Heart left ventricle (tissue), 16 donors: ENCODE results near the gene MANBA. TPM values are rescaled to one million over a fixed set of nuclear protein-coding genes. Genes with fewer than 3 reads are reported as not detected.
"Not testable (repeated sequence)": the region's sequence is repeated elsewhere in the genome, so short reads cannot be mapped to it uniquely, and the experiment has no call there.

Experiments
- ATAC-seq, 4 donors: fragments of 200-7000 bp; cut with Tn5 transposase; one replicate each; pipeline ENCODE4 v1.9.1; 2020 to 2022; ENCODE audit warnings: moderate library complexity in 4 of 4, mild to moderate bottlenecking in 3 of 4, moderate number of reproducible peaks in 1 of 4
- DNase-seq, 5 donors: peaks; one replicate each; pipeline ENCODE4 v3.0.0-alpha.2; 2020
- H3K27ac ChIP-seq, 12 donors: fragments of 200-600 bp; sonication (generic) in 4 of 12; one replicate each; pipeline versions ENCODE4 v1.5.0 to v1.8.0; 2016 to 2022; ENCODE audit warnings: mild to moderate bottlenecking in 2 of 12
- H3K27me3 ChIP-seq, 9 donors: fragments of 200-600 bp; sonication (generic) in 2 of 9; one replicate each; pipeline versions ENCODE4 v1.5.1 to v1.8.0; 2016 to 2022; ENCODE audit warnings: mild to moderate bottlenecking in 3 of 9
- H3K36me3 ChIP-seq, 9 donors: fragments of 200-600 bp; sonication (generic) in 2 of 9; one replicate each; pipeline versions ENCODE4 v1.5.0 to v1.8.0; 2018 to 2022; ENCODE audit warnings: mild to moderate bottlenecking in 2 of 9
- H3K4me1 ChIP-seq, 12 donors: fragments of 200-600 bp; sonication (generic) in 4 of 12; one replicate each; pipeline versions ENCODE4 v1.5.0 to v1.8.0; 2016 to 2022; ENCODE audit warnings: mild to moderate bottlenecking in 3 of 12
- H3K4me3 ChIP-seq, 12 donors: fragments of 200-600 bp; sonication (generic) in 4 of 12; one replicate each; pipeline versions ENCODE4 v1.5.0 to v1.8.0; 2017 to 2022; ENCODE audit warnings: mild to moderate bottlenecking in 9 of 12, moderate library complexity in 4 of 12
- H3K9me3 ChIP-seq, 12 donors: fragments of 200-600 bp; sonication (generic) in 4 of 12; one replicate each; pipeline versions ENCODE4 v1.5.0 to v1.8.0; 2016 to 2022; ENCODE audit warnings: mild to moderate bottlenecking in 1 of 12
- POLR2A ChIP-seq, 2 donors: fragments of 450-650 bp; IDR thresholded peaks; one replicate each; pipeline ENCODE4 v1.6.1; 2017; ENCODE audit warnings: antibody characterized with exemption in 2 of 2, mild to moderate bottlenecking in 2 of 2, moderate library complexity in 2 of 2
- WGBS, 4 donors: extraction: QIAGEN DNeasy Blood & Tissue Kit in 2 of 4; methylation state at CpG; one replicate each; pipeline versions ENCODE4 v1.1.5 to v1.1.7; 2013 to 2018; 5-methylcytosine and 5-hydroxymethylcytosine counted together
- intact Hi-C, 10 donors: fragments of 100-400 bp; cut with DNase I; formaldehyde crosslinking; loops; one replicate each; pipeline versions ENCODE4 v1.11.1 to v1.14.2; 2022
- polyA plus RNA-seq, 2 donors: library from polyadenylated mRNA; stranded (reverse); fragments of 200-250 nt; gene quantifications; one replicate each; pipeline ENCODE4 v1.2.3, GENCODE V29; 2013
- total RNA-seq, 9 donors: library from RNA; depleted of rRNA in 2 of 9; stranded (reverse); fragments of >200 nt in 2 of 9; fragmentation: NEBNext Ultra II Directional in 3 of 9; extraction: Animal tissue kit (Norgen Biotek cat#: 25700) in 3 of 9; gene quantifications; one replicate each; pipeline versions ENCODE4 v1.1.0 to v1.2.4, GENCODE V29; 2016 to 2023
- TF ChIP-seq, protein P1 (sequence below), 12 donors: fragments of 200-600 bp; sonication (generic) in 4 of 12; IDR thresholded peaks; one replicate each; pipeline versions ENCODE4 v1.5.0 to v1.8.0; 2018 to 2022; ENCODE audit warnings: antibody characterized with exemption in 12 of 12, mild to moderate bottlenecking in 5 of 12
- donor health status: ischemic (EF 13 %, LVEDD 7.1; RV severe dilation, severe dysfunction).
- donor health status: healthy with polysubstance abuse.
- donor health status: DM: no; HTN: yes; CAD: no.
- donor health status: DM: no; HTN: no; CAD: no.
- donor health status: ischemic (EF 25% LVEDD 6.9; RV normal size, moderate dysfunction).
- donor health status: ischemic (EF 25% LVEDD 5.7; RV mildly dilated, moderate dysfunction).
- donor health status: healthy.
- donor health status: DM: yes; HTN: yes; CAD: no.
- donor health status: ischemic (EF 35%, LVEDD 5.7; RV mildly dilated, moderate dysfunction).
- donor health status: nonischemic (EF 11% LVEDD 7.7; RV severe dilation, severe dysfunction).
- donor health status: DM: yes; HTN: yes; CAD: no.
- donor health status: PGD.
- donor health status: ischemic (EF 29% LVEDD 5.4; RV normal size, mild dysfunction).
- donor health status: nonischemic (EF 23%, LVEDD 6.1; RV moderate dilation, normal function).

Gene MANBA
- total and polyA plus RNA-seq, 11 donors: 6.2 to 44.0 (median 34.2) TPM

DNA sequence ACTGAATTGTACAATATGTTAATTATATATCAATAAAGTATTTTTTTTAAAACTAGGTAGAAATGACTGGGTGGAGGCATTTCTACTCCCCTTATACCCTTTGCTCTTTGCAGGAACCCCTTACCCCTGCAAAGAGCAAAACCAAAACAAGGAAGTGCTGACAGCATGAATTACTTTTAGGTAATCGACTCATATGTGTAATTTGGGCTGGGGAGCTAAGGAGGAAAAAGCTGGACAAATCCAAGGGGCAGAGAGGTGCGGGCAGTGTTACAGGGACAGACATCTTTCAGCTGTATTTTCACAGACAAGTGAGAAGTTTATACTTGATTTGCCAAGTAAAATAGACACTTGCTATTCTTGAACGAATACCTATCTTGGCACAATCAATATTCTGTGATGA lies 35.5 kb downstream of the MANBA start:
- no peak for ATAC-seq
- 68 to 72% (median 69%) methylated on average over 3 of the region's 3 CpGs for WGBS, 4 donors
- peaks cover 0 to 13% (median 0%) of the 10 kb centered on the region in 12 donors for H3K4me1 ChIP-seq
- no peaks in the 10 kb centered on the region for H3K27me3 ChIP-seq
- DNase-seq: no peak
- peaks cover 0 to 3% (median 0%) of the 10 kb centered on the region in 12 donors for H3K9me3 ChIP-seq
- peaks cover 0 to 28% (median 0%) of the 10 kb centered on the region in 9 donors for H3K36me3 ChIP-seq
- TF ChIP-seq POLR2A (IDR thresholded peaks at IDR 0.05): no peak
- TF ChIP-seq, protein P1, sequence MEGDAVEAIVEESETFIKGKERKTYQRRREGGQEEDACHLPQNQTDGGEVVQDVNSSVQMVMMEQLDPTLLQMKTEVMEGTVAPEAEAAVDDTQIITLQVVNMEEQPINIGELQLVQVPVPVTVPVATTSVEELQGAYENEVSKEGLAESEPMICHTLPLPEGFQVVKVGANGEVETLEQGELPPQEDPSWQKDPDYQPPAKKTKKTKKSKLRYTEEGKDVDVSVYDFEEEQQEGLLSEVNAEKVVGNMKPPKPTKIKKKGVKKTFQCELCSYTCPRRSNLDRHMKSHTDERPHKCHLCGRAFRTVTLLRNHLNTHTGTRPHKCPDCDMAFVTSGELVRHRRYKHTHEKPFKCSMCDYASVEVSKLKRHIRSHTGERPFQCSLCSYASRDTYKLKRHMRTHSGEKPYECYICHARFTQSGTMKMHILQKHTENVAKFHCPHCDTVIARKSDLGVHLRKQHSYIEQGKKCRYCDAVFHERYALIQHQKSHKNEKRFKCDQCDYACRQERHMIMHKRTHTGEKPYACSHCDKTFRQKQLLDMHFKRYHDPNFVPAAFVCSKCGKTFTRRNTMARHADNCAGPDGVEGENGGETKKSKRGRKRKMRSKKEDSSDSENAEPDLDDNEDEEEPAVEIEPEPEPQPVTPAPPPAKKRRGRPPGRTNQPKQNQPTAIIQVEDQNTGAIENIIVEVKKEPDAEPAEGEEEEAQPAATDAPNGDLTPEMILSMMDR (IDR thresholded peaks at IDR 0.05): no peak
- H3K27ac ChIP-seq: no peak overlapping the region
- no peak overlapping the region for H3K4me3 ChIP-seq
- intact Hi-C loops: no loop called here

DNA sequence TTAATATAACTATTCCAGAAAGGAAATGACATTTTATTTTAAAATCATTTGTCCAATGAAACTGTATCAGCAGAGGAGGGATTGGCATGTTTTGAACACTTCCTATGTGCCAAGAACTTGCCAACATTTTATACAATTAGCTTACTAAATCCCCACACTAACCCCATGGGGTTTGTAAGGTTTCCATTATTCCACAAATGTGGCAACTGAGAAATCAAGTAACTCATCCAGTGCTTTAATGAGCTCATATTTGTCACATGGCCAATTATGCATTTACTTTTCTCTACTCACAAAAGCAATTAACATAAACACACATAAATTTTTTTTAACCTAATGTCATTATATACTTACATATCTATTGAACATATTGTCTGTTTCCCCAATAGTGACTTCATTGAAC lies 37.3 kb downstream of the MANBA start:
- intact Hi-C loops: no loop called here
- Histone ChIP-seq H3K4me3 (no peak overlapping the region), H3K4me1 (peaks cover 0 to 8% (median 0%) of the 10 kb centered on the region in 12 donors), H3K27ac (no peak overlapping the region), H3K9me3 (peaks cover 0 to 5% (median 0%) of the 10 kb centered on the region in 12 donors), H3K27me3 (no peaks in the 10 kb centered on the region), H3K36me3 (peaks cover 0 to 38% (median 7%) of the 10 kb centered on the region in 9 donors)
- no peak for ATAC-seq
- DNase-seq: no peak
- no peak for TF ChIP-seq POLR2A (IDR thresholded peaks at IDR 0.05)
- TF ChIP-seq, protein P1 (IDR thresholded peaks at IDR 0.05): no peak

DNA sequence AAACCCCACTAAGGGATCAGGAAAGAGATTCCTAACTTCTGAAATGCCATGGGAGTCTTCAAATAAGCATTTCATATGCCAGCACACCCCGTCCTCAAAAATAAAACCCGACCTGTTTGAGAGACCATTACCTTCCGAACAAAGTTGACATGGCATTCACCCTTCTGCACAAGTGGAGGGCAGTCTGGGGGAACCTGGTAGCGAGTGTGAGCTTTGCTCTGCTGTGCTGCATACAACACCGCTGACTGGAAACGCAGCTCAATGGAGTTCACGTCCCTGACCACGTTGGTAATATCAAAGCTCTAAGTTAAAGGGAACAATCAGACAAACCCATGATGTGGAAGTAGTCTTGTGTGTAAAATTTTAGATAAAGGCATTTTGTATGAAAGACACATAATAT lies 38.0 kb downstream of the MANBA start:
- DNase-seq: no peak
- peaks cover 0 to 8% (median 0%) of the 10 kb centered on the region in 12 donors for H3K4me1 ChIP-seq
- H3K9me3 ChIP-seq: peaks cover 0 to 5% (median 0%) of the 10 kb centered on the region in 12 donors
- H3K27ac ChIP-seq: no peak overlapping the region
- no peak overlapping the region for H3K4me3 ChIP-seq
- TF ChIP-seq, protein P1 (IDR thresholded peaks at IDR 0.05): no peak
- no peak for TF ChIP-seq POLR2A (IDR thresholded peaks at IDR 0.05)
- no peaks in the 10 kb centered on the region for H3K27me3 ChIP-seq
- WGBS, 4 donors: 90 to 93% (median 92%) methylated on average over 8 of the region's 8 CpGs
- intact Hi-C loops: no loop called here
- peaks cover 0 to 38% (median 7%) of the 10 kb centered on the region in 9 donors for H3K36me3 ChIP-seq
- no peak for ATAC-seq

DNA sequence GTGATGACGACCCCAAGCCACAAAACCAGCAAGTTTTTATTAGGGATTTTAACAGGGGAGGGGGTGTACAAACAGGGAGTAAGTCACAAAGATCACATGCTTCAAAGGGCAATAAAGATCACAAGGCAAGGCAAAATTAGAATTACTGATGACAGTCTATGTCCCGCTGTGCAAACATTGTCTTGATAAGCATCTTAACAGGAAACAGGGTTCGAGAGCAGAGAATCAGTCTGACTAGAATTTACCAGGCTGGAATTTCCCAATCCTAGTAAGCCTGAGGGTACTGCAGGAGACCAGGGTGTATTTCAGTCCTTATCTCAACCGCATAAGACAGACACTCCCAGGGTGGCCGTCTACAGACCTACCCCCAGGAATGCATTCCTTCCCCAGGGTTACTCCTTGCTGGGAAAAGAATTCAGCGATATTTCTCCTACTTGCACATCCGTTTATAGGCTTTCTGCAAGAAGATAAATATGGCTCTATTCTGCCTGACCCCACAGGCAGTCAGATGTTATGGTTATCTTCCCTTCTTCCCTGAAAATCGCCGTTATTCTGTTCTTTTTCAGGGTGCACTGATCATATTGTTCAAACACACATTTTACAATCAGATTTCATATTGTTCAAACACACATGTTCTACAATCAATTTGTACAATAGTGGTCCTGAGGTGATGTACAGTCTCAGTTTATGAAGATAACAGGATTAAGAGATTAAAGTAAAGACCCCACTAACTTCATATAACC lies 41.8 kb downstream of the MANBA start:
- ATAC-seq, H3K4me3 ChIP-seq, H3K27ac ChIP-seq, intact Hi-C loops, H3K4me1 ChIP-seq, DNase-seq, H3K27me3 ChIP-seq, H3K9me3 ChIP-seq: not testable (repeated sequence)
- 79 to 85% (median 81%) methylated on average over 9 of the region's 9 CpGs for WGBS, 4 donors
- peaks cover 0 to 42% (median 8%) of the 10 kb centered on the region in 9 donors for H3K36me3 ChIP-seq
